H1 (cell line): ENCODE data around the gene SLC23A2. TPM values are rescaled to one million over a fixed set of nuclear protein-coding genes. Genes with fewer than 3 reads are reported as not detected.

Experiments
- CTCF ChIA-PET: fragments of 300-600 bp; sonication (Branson Sonifier 250); formaldehyde crosslinking; loops from one replicate; lab custom pipeline; 2021; ENCODE audit not compliant: partially characterized antibody; lab: Charles Lee
- POLR2A ChIA-PET: fragments of 300-600 bp; sonication (Branson Sonifier 250); formaldehyde crosslinking; loops from one replicate; lab custom pipeline; 2021; ENCODE audit warnings: inconsistent platforms; ENCODE audit not compliant: partially characterized antibody; lab: Charles Lee
- DNase-seq, 2 experiments: peaks; one replicate each; pipeline versions ENCODE4 v3.0.0 to v3.0.0-alpha.2; 2010 to 2022; ENCODE audit warnings: low spot score in 2 of 2, low read depth in 1 of 2, mixed read lengths in 1 of 2
- FAIRE-seq: peaks from 2 replicates; lab custom pipeline; 2011; peaks lifted over from hg19 to GRCh38; lab: Jason Lieb, UNC
- H2AFZ ChIP-seq: 2 replicates; pipeline ENCODE4 v1.8.1; 2012; ENCODE audit warnings: low read length, inconsistent platforms
- H2AK5ac ChIP-seq: 2 replicates; pipeline ENCODE4 v1.6.1; 2013; ENCODE audit warnings: low read depth, low read length
- H2BK120ac ChIP-seq: replicated peaks from 2 replicates; pipeline ENCODE3; 2013; ENCODE audit warnings: low read depth, low read length, inconsistent platforms
- H2BK12ac ChIP-seq: 2 replicates; pipeline ENCODE4 v1.6.1; 2013; ENCODE audit warnings: low read depth, low read length
- H2BK15ac ChIP-seq: 2 replicates; pipeline ENCODE4 v1.6.1; 2013; ENCODE audit warnings: low read length
- H2BK20ac ChIP-seq: 2 replicates; pipeline ENCODE4 v1.6.1; 2013; ENCODE audit warnings: low read length
- H2BK5ac ChIP-seq: 2 replicates; pipeline ENCODE4 v1.6.1; 2013; ENCODE audit warnings: low read depth, low read length
- H3K14ac ChIP-seq: 2 replicates; pipeline ENCODE4 v1.6.1; 2013; ENCODE audit warnings: inconsistent platforms; ENCODE audit not compliant: insufficient read length
- H3K18ac ChIP-seq: 2 replicates; pipeline ENCODE4 v1.6.1; 2013; ENCODE audit warnings: low read length; ENCODE audit errors: extremely low read depth
- H3K23ac ChIP-seq: 2 replicates; pipeline ENCODE4 v1.6.1; 2013; ENCODE audit warnings: inconsistent platforms; ENCODE audit not compliant: insufficient read length
- H3K23me2 ChIP-seq: 2 replicates; pipeline ENCODE4 v1.6.1; 2013; ENCODE audit warnings: low read depth, low read length
- H3K27ac ChIP-seq: 2 replicates; pipeline ENCODE4 v1.6.1; 2011; ENCODE audit warnings: low read depth, low read length, inconsistent platforms
- H3K27me3 ChIP-seq, 4 experiments: replicated peaks in 1 of 4; 1 replicate in 1 of 4; 2 replicates in 3 of 4; pipeline versions ENCODE4 v1.6.1 to v1.8.1; 2011 to 2013; ENCODE audit warnings: low read length in 3 of 4, mild to moderate bottlenecking in 3 of 4, inconsistent platforms in 2 of 4, mixed read lengths in 2 of 4, moderate library complexity in 1 of 4; ENCODE audit not compliant: control insufficient read depth in 3 of 4, insufficient read depth in 3 of 4; ENCODE audit errors: extremely low read depth in 1 of 4
- H3K36me3 ChIP-seq, 4 experiments: 2 replicates each; pipeline versions ENCODE4 v1.6.1 to v1.8.1; 2011 to 2013; ENCODE audit warnings: mild to moderate bottlenecking in 4 of 4, low read length in 3 of 4, moderate library complexity in 2 of 4, control low read depth in 1 of 4, inconsistent platforms in 1 of 4; ENCODE audit not compliant: insufficient read depth in 4 of 4, control insufficient read depth in 2 of 4
- H3K4ac ChIP-seq: replicated peaks from 2 replicates; pipeline ENCODE3; 2013; ENCODE audit warnings: low read length, low read depth, mixed read lengths, inconsistent platforms; ENCODE audit not compliant: insufficient read length
- H3K4me1 ChIP-seq, 4 experiments: replicated peaks in 1 of 4; 1 replicate in 1 of 4; 2 replicates in 3 of 4; pipeline versions ENCODE4 v1.6.1 to v1.8.1; 2011 to 2013; ENCODE audit warnings: low read length in 3 of 4, inconsistent platforms in 2 of 4, mixed read lengths in 1 of 4; ENCODE audit not compliant: insufficient read depth in 4 of 4, control insufficient read depth in 3 of 4
- H3K4me2 ChIP-seq, 2 experiments: 2 replicates each; pipeline versions ENCODE4 v1.6.1 to v1.8.1; 2011 to 2013; ENCODE audit warnings: low read depth in 2 of 2, low read length in 2 of 2, control low read depth in 1 of 2, inconsistent platforms in 1 of 2, mild to moderate bottlenecking in 1 of 2; ENCODE audit not compliant: insufficient read depth in 1 of 2
- H3K4me3 ChIP-seq, 4 experiments: fragments of 200-600, 300-600 bp in 1 of 4; sonication (generic), shearing (Covaris generic), sonication (Bioruptor Twin) in 1 of 4; 2 replicates each; pipeline versions ENCODE4 v1.5.1 to v1.8.1; 2011 to 2016; ENCODE audit warnings: low read length in 4 of 4, low read depth in 3 of 4, control low read depth in 2 of 4, inconsistent platforms in 2 of 4, mild to moderate bottlenecking in 2 of 4, mixed read lengths in 1 of 4, moderate library complexity in 1 of 4; ENCODE audit not compliant: insufficient read depth in 2 of 4; ENCODE audit errors: extremely low read depth in 1 of 4
- H3K56ac ChIP-seq: replicated peaks from 2 replicates; pipeline ENCODE3; 2013; ENCODE audit warnings: low read depth, mild to moderate bottlenecking, mixed read lengths, low read length, inconsistent platforms; ENCODE audit not compliant: insufficient read length
- H3K79me1 ChIP-seq: 2 replicates; pipeline ENCODE4 v1.6.1; 2013; ENCODE audit warnings: low read depth, low read length, control low read depth
- H3K79me2 ChIP-seq, 2 experiments: 2 replicates each; pipeline versions ENCODE4 v1.6.1 to v1.8.1; 2012 to 2013; ENCODE audit warnings: low read length in 2 of 2, mild to moderate bottlenecking in 2 of 2, inconsistent platforms in 1 of 2; ENCODE audit not compliant: insufficient read depth in 2 of 2, control insufficient read depth in 1 of 2
- H3K9ac ChIP-seq, 4 experiments: replicated peaks in 1 of 4; 1 replicate in 1 of 4; 2 replicates in 3 of 4; pipeline versions ENCODE4 v1.6.1 to v1.8.1; 2011 to 2013; ENCODE audit warnings: low read depth in 3 of 4, low read length in 3 of 4, control low read depth in 2 of 4, mild to moderate bottlenecking in 2 of 4, moderate library complexity in 2 of 4, inconsistent platforms in 1 of 4; ENCODE audit errors: extremely low read depth in 1 of 4
- H3K9me3 ChIP-seq, 2 experiments: 2 replicates each; pipeline versions ENCODE4 v1.6.1 to v1.8.1; 2012 to 2013; ENCODE audit warnings: mild to moderate bottlenecking in 2 of 2, moderate library complexity in 2 of 2, control low read depth in 1 of 2, inconsistent platforms in 1 of 2, low read depth in 1 of 2, low read length in 1 of 2, mixed read lengths in 1 of 2; ENCODE audit not compliant: insufficient read depth in 2 of 2
- H4K20me1 ChIP-seq, 2 experiments: replicated peaks in 1 of 2; 2 replicates each; pipeline versions ENCODE3 to v1.8.1; 2011 to 2013; ENCODE audit warnings: inconsistent platforms in 2 of 2, low read length in 2 of 2, mild to moderate bottlenecking in 1 of 2; ENCODE audit not compliant: insufficient read depth in 2 of 2, control insufficient read depth in 1 of 2
- H4K5ac ChIP-seq: 2 replicates; pipeline ENCODE4 v1.6.1; 2013; ENCODE audit warnings: low read length, low read depth, mixed read lengths, inconsistent platforms; ENCODE audit not compliant: insufficient read length
- H4K8ac ChIP-seq: 2 replicates; pipeline ENCODE4 v1.8.0; 2013; ENCODE audit warnings: mild to moderate bottlenecking, moderate library complexity, low read length, inconsistent platforms; ENCODE audit not compliant: insufficient read depth; ENCODE audit errors: extremely low read depth
- H4K91ac ChIP-seq: replicated peaks from 2 replicates; pipeline ENCODE3; 2013; ENCODE audit warnings: low read length, mixed read lengths, inconsistent platforms; ENCODE audit not compliant: insufficient read length
- CREB1 ChIP-seq: IDR thresholded peaks from 2 replicates; pipeline ENCODE4 v1.6.1; 2012; ENCODE audit warnings: inconsistent platforms
- HDAC6 ChIP-seq: IDR thresholded peaks from one replicate; pipeline ENCODE4 v1.7.1; 2012; ENCODE audit warnings: low read depth, mild to moderate bottlenecking, inconsistent platforms, low read length, moderate library complexity
- JUND ChIP-seq: IDR thresholded peaks from 2 replicates; pipeline ENCODE4 v1.6.1; 2011; ENCODE audit warnings: mild to moderate bottlenecking, improper control_type of control experiment, low read length
- SAP30 ChIP-seq: fragments of 300-600 bp; sonication (generic); IDR thresholded peaks from 2 replicates; pipeline ENCODE4 v1.7.1; 2012; ENCODE audit warnings: low read length, moderate library complexity, mild to moderate bottlenecking, inconsistent platforms; ENCODE audit not compliant: insufficient read depth, insufficient replicate concordance
- SP2 ChIP-seq: IDR thresholded peaks from 2 replicates; pipeline ENCODE4 v1.6.1; 2012; ENCODE audit warnings: mild to moderate bottlenecking, low read length, inconsistent platforms
- SUZ12 ChIP-seq: fragments of 200-600 bp; sonication (generic); IDR thresholded peaks from 2 replicates; pipeline ENCODE4 v1.6.1; 2012; ENCODE audit warnings: mild to moderate bottlenecking, inconsistent platforms, low read length, moderate library complexity, mixed read lengths
- TEAD4 ChIP-seq: IDR thresholded peaks from 2 replicates; pipeline ENCODE4 v1.6.1; 2012; ENCODE audit warnings: low read depth, low read length, inconsistent platforms, mixed read lengths
- WGBS, 2 experiments: shearing (Covaris generic) in 1 of 2; methylation state at CpG; one replicate each; pipeline versions ENCODE4 v1.1.6 to v1.1.7; 2013 to 2015; ENCODE audit warnings: low lambda C conversion rate in 2 of 2, mixed read lengths in 2 of 2, inconsistent platforms in 1 of 2, low coverage in 1 of 2, missing lambda C conversion rate in 1 of 2; ENCODE audit not compliant: insufficient replicate concordance in 2 of 2, insufficient coverage in 1 of 2, insufficient read length in 1 of 2; ENCODE audit errors: extremely low coverage in 1 of 2, missing lambda C conversion rate in 1 of 2; 5-methylcytosine and 5-hydroxymethylcytosine counted together
- polyA plus RNA-seq, 7 experiments: library from polyadenylated mRNA; depleted of rRNA in 3 of 7; stranded (reverse) in 5 of 7; unstranded in 2 of 7; fragments of >200 nt in 5 of 7; fragments of 200-250 nt in 2 of 7; gene quantifications; 1 replicate in 5 of 7; 2 replicates in 1 of 7; 4 replicates in 1 of 7; pipeline versions ENCODE4 v1.2.1 to v1.2.3, GENCODE V29; 2011 to 2013; ENCODE audit warnings: missing spikeins in 2 of 7, mixed read lengths in 2 of 7
- total RNA-seq: library from RNA; stranded (reverse); fragmentation: NEBNext Ultra II Directional; extraction: Animal tissue kit (Norgen Biotek cat#: 25700); gene quantifications from 2 replicates; pipeline ENCODE4 v1.2.1, GENCODE V29; 2021
- TF ChIP-seq, protein P1 (sequence below): IDR thresholded peaks from 2 replicates; pipeline ENCODE4 v1.6.1; 2012; ENCODE audit warnings: inconsistent platforms
- TF ChIP-seq, protein P2 (sequence below), 3 experiments: IDR thresholded peaks; 1 replicate in 2 of 3; 2 replicates in 1 of 3; pipeline versions ENCODE4 v1.5.1 to v1.6.1; 2011; ENCODE audit warnings: low read length in 3 of 3, mild to moderate bottlenecking in 3 of 3, inconsistent platforms in 2 of 3, low read depth in 1 of 3, moderate library complexity in 1 of 3; ENCODE audit not compliant: insufficient read depth in 1 of 3; ENCODE audit errors: control extremely low read depth in 1 of 3

SLC23A2 gene
- total and polyA plus RNA-seq, 2 of the 8 experiments (the other 6 are each of a cell fraction or from before 2014, with no cell fraction given): 17.0 to 18.6 TPM

DNA sequence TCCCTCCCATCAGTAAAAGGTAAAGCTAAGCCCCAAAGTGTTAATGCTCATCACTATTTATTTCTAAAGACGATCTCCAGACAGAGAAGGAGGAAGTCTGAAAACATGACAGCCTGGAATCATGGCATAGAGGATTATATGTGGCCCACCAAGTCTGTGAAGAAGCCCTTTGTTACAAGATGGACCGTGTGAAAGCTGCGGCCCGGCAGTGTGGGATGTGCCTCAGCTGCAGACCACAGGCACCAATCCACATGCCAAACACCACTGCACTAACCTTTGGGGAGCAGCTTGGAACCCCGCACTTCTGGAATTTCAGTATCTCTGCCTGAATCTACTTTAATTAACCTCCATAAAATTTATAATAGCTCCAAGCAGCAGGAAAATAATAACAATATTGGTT, 90.4 kb downstream of the SLC23A2 start:
- no peak overlapping the region for H2BK5ac ChIP-seq
- no peaks in the 10 kb centered on the region for H3K9me3 ChIP-seq
- H3K4me3 ChIP-seq: no peak overlapping the region
- no peaks in the 10 kb centered on the region for H4K20me1 ChIP-seq
- FAIRE-seq: no peak
- no peaks in the 10 kb centered on the region for H3K79me1 ChIP-seq
- H3K23ac ChIP-seq: no peak overlapping the region
- no peak overlapping the region for H4K91ac ChIP-seq
- H3K56ac ChIP-seq: no peak overlapping the region
- H3K36me3 ChIP-seq: no peaks in the 10 kb centered on the region
- no peak overlapping the region for H2BK20ac ChIP-seq
- H3K14ac ChIP-seq: no peak overlapping the region
- H3K9ac ChIP-seq: no peak overlapping the region
- no peak overlapping the region for H2BK12ac ChIP-seq
- ChIA-PET CTCF (interaction anchor here (0.6 to 0.7 kb wide), 2 partner anchors 41 to 152 kb away, joined by 3 read pairs; no protein-coding TSS in a partner anchor), POLR2A (interaction anchor here (0.6 to 1.1 kb wide), 2 partner anchors 13 to 276 kb away, joined by 3 read pairs; no protein-coding TSS in a partner anchor)
- no peak overlapping the region for H4K8ac ChIP-seq
- peaks cover 0 to 2% (median 0%) of the 10 kb centered on the region in 4 experiments; a peak in 1 of 7 replicates for H3K4me1 ChIP-seq
- H3K27ac ChIP-seq: no peak overlapping the region
- no peak overlapping the region for H2AK5ac ChIP-seq
- WGBS, 2 experiments: 91% methylated on average over 5 of the region's 5 CpGs; no CpG with 5 or more reads in 1 of the 2 experiments
- no peaks in the 10 kb centered on the region for H3K27me3 ChIP-seq
- H4K5ac ChIP-seq: no peak overlapping the region
- no peak overlapping the region for H2AFZ ChIP-seq
- H3K18ac ChIP-seq: no peak overlapping the region
- no peak for DNase-seq
- H2BK15ac ChIP-seq: no peak overlapping the region
- H3K4ac ChIP-seq: no peak overlapping the region
- no peaks in the 10 kb centered on the region for H3K79me2 ChIP-seq
- no peak overlapping the region for H2BK120ac ChIP-seq
- no peak overlapping the region for H3K4me2 ChIP-seq
- H3K23me2 ChIP-seq: no peaks in the 10 kb centered on the region
- no peak for TF ChIP-seq SP2
- no peak for TF ChIP-seq SUZ12
- TF ChIP-seq, protein P1, sequence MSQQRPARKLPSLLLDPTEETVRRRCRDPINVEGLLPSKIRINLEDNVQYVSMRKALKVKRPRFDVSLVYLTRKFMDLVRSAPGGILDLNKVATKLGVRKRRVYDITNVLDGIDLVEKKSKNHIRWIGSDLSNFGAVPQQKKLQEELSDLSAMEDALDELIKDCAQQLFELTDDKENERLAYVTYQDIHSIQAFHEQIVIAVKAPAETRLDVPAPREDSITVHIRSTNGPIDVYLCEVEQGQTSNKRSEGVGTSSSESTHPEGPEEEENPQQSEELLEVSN: no peak
- TF ChIP-seq HDAC6: no peak
- TF ChIP-seq, protein P2, sequence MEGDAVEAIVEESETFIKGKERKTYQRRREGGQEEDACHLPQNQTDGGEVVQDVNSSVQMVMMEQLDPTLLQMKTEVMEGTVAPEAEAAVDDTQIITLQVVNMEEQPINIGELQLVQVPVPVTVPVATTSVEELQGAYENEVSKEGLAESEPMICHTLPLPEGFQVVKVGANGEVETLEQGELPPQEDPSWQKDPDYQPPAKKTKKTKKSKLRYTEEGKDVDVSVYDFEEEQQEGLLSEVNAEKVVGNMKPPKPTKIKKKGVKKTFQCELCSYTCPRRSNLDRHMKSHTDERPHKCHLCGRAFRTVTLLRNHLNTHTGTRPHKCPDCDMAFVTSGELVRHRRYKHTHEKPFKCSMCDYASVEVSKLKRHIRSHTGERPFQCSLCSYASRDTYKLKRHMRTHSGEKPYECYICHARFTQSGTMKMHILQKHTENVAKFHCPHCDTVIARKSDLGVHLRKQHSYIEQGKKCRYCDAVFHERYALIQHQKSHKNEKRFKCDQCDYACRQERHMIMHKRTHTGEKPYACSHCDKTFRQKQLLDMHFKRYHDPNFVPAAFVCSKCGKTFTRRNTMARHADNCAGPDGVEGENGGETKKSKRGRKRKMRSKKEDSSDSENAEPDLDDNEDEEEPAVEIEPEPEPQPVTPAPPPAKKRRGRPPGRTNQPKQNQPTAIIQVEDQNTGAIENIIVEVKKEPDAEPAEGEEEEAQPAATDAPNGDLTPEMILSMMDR (IDR thresholded peaks at IDR 0.05; ENCODE audit: control extremely low read depth in 1 of 3, insufficient read depth in 1 of 3, low read depth in 1 of 3, low read length in 3 of 3): no peak
- TF ChIP-seq SAP30: no peak
- no peak for TF ChIP-seq JUND
- no peak for TF ChIP-seq TEAD4
- TF ChIP-seq CREB1: no peak
